ENCODE measurements around the gene LEKR1.

LEKR1 gene

DNA sequence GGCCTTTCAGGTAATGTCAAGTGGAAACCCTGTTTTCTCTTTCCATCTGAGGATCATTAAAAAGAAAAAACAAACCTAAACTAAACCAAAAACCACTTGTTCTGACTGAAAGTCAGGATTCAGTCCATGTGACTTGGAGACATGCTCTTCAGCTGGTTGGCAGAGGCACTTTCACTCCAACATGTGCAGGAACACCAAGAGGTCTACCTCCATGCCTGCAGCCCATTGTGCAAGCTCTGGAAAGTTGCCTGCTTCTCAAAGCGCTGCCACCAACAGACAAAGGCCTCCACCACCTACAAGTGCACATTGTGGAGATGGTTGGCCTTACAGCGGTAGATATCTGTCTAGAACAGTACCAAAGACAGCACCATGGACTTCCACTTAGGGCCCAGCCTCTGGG, 161.8 kb downstream of the LEKR1 start:
- TF ChIP-seq OSR1 (CRISPR knock-in tag; IDR thresholded peaks at IDR 0.05) = no peak
- no peak for TF ChIP-seq RARB (CRISPR knock-in tag; IDR thresholded peaks at IDR 0.05)
- TF ChIP-seq ZNF565 (CRISPR knock-in tag; conservative IDR thresholded peaks at IDR 0.05; ENCODE audit: low read depth) = no peak
- no peak for TF ChIP-seq ARNTL (CRISPR knock-in tag; IDR thresholded peaks at IDR 0.05; ENCODE audit: borderline replicate concordance, low read depth)
- no peak for TF ChIP-seq PPARA (CRISPR knock-in tag; IDR thresholded peaks at IDR 0.05; ENCODE audit: borderline replicate concordance)
- TF ChIP-seq GLIS3 (CRISPR knock-in tag; IDR thresholded peaks at IDR 0.05) = no peak
- no peak for TF ChIP-seq TOX (CRISPR knock-in tag; IDR thresholded peaks at IDR 0.05; ENCODE audit: borderline replicate concordance)
- TF ChIP-seq ZFP30 (CRISPR knock-in tag; IDR thresholded peaks at IDR 0.05) = no peak
- TF ChIP-seq CSDC2 (CRISPR knock-in tag; IDR thresholded peaks at IDR 0.05) = no peak
- TF ChIP-seq, protein P1, sequence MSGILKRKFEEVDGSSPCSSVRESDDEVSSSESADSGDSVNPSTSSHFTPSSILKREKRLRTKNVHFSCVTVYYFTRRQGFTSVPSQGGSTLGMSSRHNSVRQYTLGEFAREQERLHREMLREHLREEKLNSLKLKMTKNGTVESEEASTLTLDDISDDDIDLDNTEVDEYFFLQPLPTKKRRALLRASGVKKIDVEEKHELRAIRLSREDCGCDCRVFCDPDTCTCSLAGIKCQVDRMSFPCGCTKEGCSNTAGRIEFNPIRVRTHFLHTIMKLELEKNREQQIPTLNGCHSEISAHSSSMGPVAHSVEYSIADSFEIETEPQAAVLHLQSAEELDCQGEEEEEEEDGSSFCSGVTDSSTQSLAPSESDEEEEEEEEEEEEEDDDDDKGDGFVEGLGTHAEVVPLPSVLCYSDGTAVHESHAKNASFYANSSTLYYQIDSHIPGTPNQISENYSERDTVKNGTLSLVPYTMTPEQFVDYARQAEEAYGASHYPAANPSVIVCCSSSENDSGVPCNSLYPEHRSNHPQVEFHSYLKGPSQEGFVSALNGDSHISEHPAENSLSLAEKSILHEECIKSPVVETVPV (CRISPR knock-in tag; IDR thresholded peaks at IDR 0.05) = no peak
- no peak for TF ChIP-seq ZNF8 (CRISPR knock-in tag; IDR thresholded peaks at IDR 0.05)
- no peak for TF ChIP-seq TCF4 (CRISPR knock-in tag; IDR thresholded peaks at IDR 0.05; ENCODE audit: borderline replicate concordance)
- TF ChIP-seq, protein P2, sequence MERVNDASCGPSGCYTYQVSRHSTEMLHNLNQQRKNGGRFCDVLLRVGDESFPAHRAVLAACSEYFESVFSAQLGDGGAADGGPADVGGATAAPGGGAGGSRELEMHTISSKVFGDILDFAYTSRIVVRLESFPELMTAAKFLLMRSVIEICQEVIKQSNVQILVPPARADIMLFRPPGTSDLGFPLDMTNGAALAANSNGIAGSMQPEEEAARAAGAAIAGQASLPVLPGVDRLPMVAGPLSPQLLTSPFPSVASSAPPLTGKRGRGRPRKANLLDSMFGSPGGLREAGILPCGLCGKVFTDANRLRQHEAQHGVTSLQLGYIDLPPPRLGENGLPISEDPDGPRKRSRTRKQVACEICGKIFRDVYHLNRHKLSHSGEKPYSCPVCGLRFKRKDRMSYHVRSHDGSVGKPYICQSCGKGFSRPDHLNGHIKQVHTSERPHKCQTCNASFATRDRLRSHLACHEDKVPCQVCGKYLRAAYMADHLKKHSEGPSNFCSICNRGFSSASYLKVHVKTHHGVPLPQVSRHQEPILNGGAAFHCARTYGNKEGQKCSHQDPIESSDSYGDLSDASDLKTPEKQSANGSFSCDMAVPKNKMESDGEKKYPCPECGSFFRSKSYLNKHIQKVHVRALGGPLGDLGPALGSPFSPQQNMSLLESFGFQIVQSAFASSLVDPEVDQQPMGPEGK (CRISPR knock-in tag; IDR thresholded peaks at IDR 0.05; ENCODE audit: borderline replicate concordance) = no peak
- TF ChIP-seq ZNF70 (CRISPR knock-in tag; IDR thresholded peaks at IDR 0.05) = no peak
- TF ChIP-seq ZC3H10 (CRISPR knock-in tag; IDR thresholded peaks at IDR 0.05) = no peak
- TF ChIP-seq, protein P3, sequence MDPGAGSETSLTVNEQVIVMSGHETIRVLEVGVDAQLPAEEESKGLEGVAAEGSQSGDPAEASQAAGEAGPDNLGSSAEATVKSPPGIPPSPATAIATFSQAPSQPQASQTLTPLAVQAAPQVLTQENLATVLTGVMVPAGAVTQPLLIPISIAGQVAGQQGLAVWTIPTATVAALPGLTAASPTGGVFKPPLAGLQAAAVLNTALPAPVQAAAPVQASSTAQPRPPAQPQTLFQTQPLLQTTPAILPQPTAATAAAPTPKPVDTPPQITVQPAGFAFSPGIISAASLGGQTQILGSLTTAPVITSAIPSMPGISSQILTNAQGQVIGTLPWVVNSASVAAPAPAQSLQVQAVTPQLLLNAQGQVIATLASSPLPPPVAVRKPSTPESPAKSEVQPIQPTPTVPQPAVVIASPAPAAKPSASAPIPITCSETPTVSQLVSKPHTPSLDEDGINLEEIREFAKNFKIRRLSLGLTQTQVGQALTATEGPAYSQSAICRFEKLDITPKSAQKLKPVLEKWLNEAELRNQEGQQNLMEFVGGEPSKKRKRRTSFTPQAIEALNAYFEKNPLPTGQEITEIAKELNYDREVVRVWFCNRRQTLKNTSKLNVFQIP (CRISPR knock-in tag; IDR thresholded peaks at IDR 0.05; ENCODE audit: borderline replicate concordance, low read depth) = no peak
- ATAC-seq = no peak

DNA sequence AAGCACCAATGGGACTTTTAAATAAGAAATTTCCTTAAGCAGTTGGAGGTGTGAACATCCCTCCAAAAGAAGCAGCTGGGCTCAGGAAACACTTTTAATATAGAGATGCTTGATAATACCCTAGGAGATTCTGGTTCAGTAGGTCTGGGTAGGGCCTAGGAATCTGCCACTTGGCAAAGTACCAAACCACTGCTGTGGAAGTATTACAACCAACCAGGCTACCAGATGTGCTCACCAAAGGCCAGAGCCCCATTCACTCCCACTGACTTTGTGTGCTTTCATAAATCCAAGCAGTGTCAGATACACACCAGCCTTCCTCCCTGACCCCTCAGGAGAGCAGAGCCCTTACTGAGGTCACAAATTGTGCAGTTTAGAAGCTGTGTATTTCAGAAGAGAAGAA, 171.2 kb downstream of the LEKR1 start:
- no peak for ATAC-seq
- no peak for TF ChIP-seq PPARA (CRISPR knock-in tag; IDR thresholded peaks at IDR 0.05; ENCODE audit: borderline replicate concordance)
- no peak for TF ChIP-seq SNAI2 (CRISPR knock-in tag; IDR thresholded peaks at IDR 0.05)
- TF ChIP-seq ZFP30 (CRISPR knock-in tag; IDR thresholded peaks at IDR 0.05) = no peak
- no peak for TF ChIP-seq OSR1 (CRISPR knock-in tag; IDR thresholded peaks at IDR 0.05)
- TF ChIP-seq CSDC2 (CRISPR knock-in tag; IDR thresholded peaks at IDR 0.05) = no peak
- no peak for TF ChIP-seq ISL1 (CRISPR knock-in tag; IDR thresholded peaks at IDR 0.05)
- TF ChIP-seq ZNF565 (CRISPR knock-in tag; conservative IDR thresholded peaks at IDR 0.05; ENCODE audit: low read depth) = no peak
- TF ChIP-seq, protein P2 (CRISPR knock-in tag; IDR thresholded peaks at IDR 0.05; ENCODE audit: borderline replicate concordance) = no peak
- TF ChIP-seq TOX (CRISPR knock-in tag; IDR thresholded peaks at IDR 0.05; ENCODE audit: borderline replicate concordance) = no peak
- no peak for TF ChIP-seq BACH2 (CRISPR knock-in tag; IDR thresholded peaks at IDR 0.05; ENCODE audit: borderline replicate concordance)
- TF ChIP-seq TCF4 (CRISPR knock-in tag; IDR thresholded peaks at IDR 0.05; ENCODE audit: borderline replicate concordance) = no peak
- no peak for TF ChIP-seq ESRRG (CRISPR knock-in tag; IDR thresholded peaks at IDR 0.05)
- TF ChIP-seq, protein P4, sequence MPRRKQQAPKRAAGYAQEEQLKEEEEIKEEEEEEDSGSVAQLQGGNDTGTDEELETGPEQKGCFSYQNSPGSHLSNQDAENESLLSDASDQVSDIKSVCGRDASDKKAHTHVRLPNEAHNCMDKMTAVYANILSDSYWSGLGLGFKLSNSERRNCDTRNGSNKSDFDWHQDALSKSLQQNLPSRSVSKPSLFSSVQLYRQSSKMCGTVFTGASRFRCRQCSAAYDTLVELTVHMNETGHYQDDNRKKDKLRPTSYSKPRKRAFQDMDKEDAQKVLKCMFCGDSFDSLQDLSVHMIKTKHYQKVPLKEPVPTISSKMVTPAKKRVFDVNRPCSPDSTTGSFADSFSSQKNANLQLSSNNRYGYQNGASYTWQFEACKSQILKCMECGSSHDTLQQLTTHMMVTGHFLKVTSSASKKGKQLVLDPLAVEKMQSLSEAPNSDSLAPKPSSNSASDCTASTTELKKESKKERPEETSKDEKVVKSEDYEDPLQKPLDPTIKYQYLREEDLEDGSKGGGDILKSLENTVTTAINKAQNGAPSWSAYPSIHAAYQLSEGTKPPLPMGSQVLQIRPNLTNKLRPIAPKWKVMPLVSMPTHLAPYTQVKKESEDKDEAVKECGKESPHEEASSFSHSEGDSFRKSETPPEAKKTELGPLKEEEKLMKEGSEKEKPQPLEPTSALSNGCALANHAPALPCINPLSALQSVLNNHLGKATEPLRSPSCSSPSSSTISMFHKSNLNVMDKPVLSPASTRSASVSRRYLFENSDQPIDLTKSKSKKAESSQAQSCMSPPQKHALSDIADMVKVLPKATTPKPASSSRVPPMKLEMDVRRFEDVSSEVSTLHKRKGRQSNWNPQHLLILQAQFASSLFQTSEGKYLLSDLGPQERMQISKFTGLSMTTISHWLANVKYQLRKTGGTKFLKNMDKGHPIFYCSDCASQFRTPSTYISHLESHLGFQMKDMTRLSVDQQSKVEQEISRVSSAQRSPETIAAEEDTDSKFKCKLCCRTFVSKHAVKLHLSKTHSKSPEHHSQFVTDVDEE (CRISPR knock-in tag; IDR thresholded peaks at IDR 0.05) = no peak
- TF ChIP-seq ZFP3 (CRISPR knock-in tag; IDR thresholded peaks at IDR 0.05) = no peak
- TF ChIP-seq, protein P5, sequence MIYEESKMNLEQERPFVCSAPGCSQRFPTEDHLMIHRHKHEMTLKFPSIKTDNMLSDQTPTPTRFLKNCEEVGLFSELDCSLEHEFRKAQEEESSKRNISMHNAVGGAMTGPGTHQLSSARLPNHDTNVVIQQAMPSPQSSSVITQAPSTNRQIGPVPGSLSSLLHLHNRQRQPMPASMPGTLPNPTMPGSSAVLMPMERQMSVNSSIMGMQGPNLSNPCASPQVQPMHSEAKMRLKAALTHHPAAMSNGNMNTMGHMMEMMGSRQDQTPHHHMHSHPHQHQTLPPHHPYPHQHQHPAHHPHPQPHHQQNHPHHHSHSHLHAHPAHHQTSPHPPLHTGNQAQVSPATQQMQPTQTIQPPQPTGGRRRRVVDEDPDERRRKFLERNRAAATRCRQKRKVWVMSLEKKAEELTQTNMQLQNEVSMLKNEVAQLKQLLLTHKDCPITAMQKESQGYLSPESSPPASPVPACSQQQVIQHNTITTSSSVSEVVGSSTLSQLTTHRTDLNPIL (CRISPR knock-in tag; IDR thresholded peaks at IDR 0.05; ENCODE audit: low read depth) = no peak
- TF ChIP-seq, protein P3 (CRISPR knock-in tag; IDR thresholded peaks at IDR 0.05; ENCODE audit: borderline replicate concordance, low read depth) = no peak
- TF ChIP-seq ZNF8 (CRISPR knock-in tag; IDR thresholded peaks at IDR 0.05) = no peak
- TF ChIP-seq, protein P1 (CRISPR knock-in tag; IDR thresholded peaks at IDR 0.05) = no peak
- no peak for TF ChIP-seq ZC3H10 (CRISPR knock-in tag; IDR thresholded peaks at IDR 0.05)
- TF ChIP-seq GLIS3 (CRISPR knock-in tag; IDR thresholded peaks at IDR 0.05) = no peak
